SU-DHL-6 (cell line): Measurements from ENCODE around the gene PLCXD1.
"Not testable (repeated sequence)": the region's sequence is repeated elsewhere in the genome, so short reads cannot be mapped to it uniquely, and the experiment has no call there.

Experiments used
- H2AFZ ChIP-seq: fragments of 200-600 bp; sonication (generic); 2 replicates; pipeline ENCODE4 v1.6.1; 2014; ENCODE audit warnings: low read depth, mild to moderate bottlenecking, moderate library complexity, mixed read lengths, antibody characterized with exemption, low read length; ENCODE audit not compliant: severe bottlenecking
- H3F3A ChIP-seq: fragments of 200-600 bp; shearing (Covaris generic); 2 replicates; pipeline ENCODE4 v1.6.0; 2016; ENCODE audit warnings: antibody characterized with exemption, mild to moderate bottlenecking; ENCODE audit not compliant: insufficient read depth
- H3K27ac ChIP-seq: fragments of 200-600 bp; sonication (generic); 2 replicates; pipeline ENCODE4 v1.5.1; 2016; ENCODE audit warnings: low read depth, mild to moderate bottlenecking, low read length, moderate library complexity, mixed read lengths
- H3K27me3 ChIP-seq: fragments of 200-600 bp; sonication (generic), shearing (Covaris generic); 2 replicates; pipeline ENCODE4 v1.6.0; 2014; ENCODE audit warnings: mild to moderate bottlenecking, low read length
- H3K36me3 ChIP-seq: fragments of 200-600 bp; sonication (generic); 2 replicates; pipeline ENCODE4 v1.6.1; 2014; ENCODE audit warnings: mild to moderate bottlenecking, low read length, mixed read lengths
- H3K4me2 ChIP-seq: fragments of 300-600, 200-600 bp; shearing (Covaris generic), sonication (generic); 2 replicates; pipeline ENCODE4 v1.6.0; 2014; ENCODE audit warnings: low read length, low read depth, mild to moderate bottlenecking; ENCODE audit not compliant: poor library complexity, severe bottlenecking
- H3K4me3 ChIP-seq: fragments of 200-600 bp; sonication (generic); 2 replicates; pipeline ENCODE4 v1.5.1; 2014; ENCODE audit warnings: antibody characterized with exemption, low read length, mild to moderate bottlenecking, mixed read lengths; ENCODE audit not compliant: insufficient read depth, poor library complexity, severe bottlenecking
- H3K79me2 ChIP-seq: fragments of 200-600 bp; sonication (generic); 2 replicates; pipeline ENCODE4 v1.6.1; 2014; ENCODE audit warnings: mild to moderate bottlenecking, low read length, moderate library complexity; ENCODE audit not compliant: insufficient read depth
- H3K9ac ChIP-seq: fragments of 200-600 bp; sonication (generic); 2 replicates; pipeline ENCODE4 v1.7.0; 2014; ENCODE audit warnings: mild to moderate bottlenecking, low read length
- H3K9me2 ChIP-seq: fragments of 200-600 bp; sonication (generic); replicated peaks from 2 replicates; pipeline ENCODE4 v1.6.1; 2014; ENCODE audit warnings: low read length; ENCODE audit not compliant: insufficient read depth
- H3K9me3 ChIP-seq: fragments of 200-600 bp; sonication (generic); 2 replicates; pipeline ENCODE4 v1.6.1; 2014; ENCODE audit warnings: low read length, mixed read lengths; ENCODE audit not compliant: insufficient read depth
- H4K20me1 ChIP-seq: fragments of 200-600 bp; sonication (generic); 2 replicates; pipeline ENCODE4 v1.6.1; 2014; ENCODE audit warnings: low read depth, mild to moderate bottlenecking, antibody characterized with exemption, low read length, moderate library complexity, mixed read lengths
- EZH2phosphoT487 ChIP-seq: fragments of 200-600 bp; sonication (generic), shearing (Covaris generic); conservative IDR thresholded peaks from 2 replicates; pipeline ENCODE4 v1.6.1; 2018; ENCODE audit warnings: mild to moderate bottlenecking, antibody characterized with exemption, low read length, moderate library complexity, mixed read lengths
- TF ChIP-seq, protein P1 (sequence below): fragments of 200-600 bp; sonication (generic); IDR thresholded peaks from one replicate; pipeline ENCODE4 v1.5.1; 2017; ENCODE audit warnings: antibody characterized with exemption, mild to moderate bottlenecking, low read length, moderate library complexity; ENCODE audit not compliant: insufficient read depth, poor library complexity, severe bottlenecking

The PLCXD1 gene

DNA sequence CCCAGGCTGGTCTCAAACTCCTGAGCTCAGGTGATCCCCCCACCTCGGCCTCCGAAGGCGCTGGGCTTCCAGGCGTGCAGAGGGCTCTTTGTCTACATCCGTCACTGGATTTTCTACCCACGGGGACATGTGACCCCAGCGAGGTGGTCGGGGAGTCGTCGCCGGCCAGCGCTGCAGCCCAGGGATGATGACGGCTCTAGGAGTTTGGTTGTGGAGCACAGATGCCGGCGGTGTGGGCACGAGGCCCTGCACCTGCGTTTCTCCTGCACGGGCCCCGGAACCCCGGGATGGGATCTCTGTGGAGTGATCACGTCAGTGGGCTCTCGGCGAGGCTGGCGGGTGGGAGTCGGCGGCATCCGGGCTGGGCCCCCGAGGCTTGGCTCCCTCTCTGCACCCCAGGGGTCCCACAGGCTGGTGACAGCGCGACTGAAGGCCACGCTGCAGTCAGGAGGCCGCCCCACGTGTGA, 46.5 kb downstream of the PLCXD1 start:
- H3K9ac ChIP-seq = no peak overlapping the region
- no peak for TF ChIP-seq EZH2phosphoT487
- TF ChIP-seq, protein P1, sequence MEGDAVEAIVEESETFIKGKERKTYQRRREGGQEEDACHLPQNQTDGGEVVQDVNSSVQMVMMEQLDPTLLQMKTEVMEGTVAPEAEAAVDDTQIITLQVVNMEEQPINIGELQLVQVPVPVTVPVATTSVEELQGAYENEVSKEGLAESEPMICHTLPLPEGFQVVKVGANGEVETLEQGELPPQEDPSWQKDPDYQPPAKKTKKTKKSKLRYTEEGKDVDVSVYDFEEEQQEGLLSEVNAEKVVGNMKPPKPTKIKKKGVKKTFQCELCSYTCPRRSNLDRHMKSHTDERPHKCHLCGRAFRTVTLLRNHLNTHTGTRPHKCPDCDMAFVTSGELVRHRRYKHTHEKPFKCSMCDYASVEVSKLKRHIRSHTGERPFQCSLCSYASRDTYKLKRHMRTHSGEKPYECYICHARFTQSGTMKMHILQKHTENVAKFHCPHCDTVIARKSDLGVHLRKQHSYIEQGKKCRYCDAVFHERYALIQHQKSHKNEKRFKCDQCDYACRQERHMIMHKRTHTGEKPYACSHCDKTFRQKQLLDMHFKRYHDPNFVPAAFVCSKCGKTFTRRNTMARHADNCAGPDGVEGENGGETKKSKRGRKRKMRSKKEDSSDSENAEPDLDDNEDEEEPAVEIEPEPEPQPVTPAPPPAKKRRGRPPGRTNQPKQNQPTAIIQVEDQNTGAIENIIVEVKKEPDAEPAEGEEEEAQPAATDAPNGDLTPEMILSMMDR = no peak
- H3K27me3 ChIP-seq = no peaks in the 10 kb centered on the region
- H3K9me3 ChIP-seq = no peaks in the 10 kb centered on the region
- H3K9me2 ChIP-seq = no peaks in the 10 kb centered on the region
- no peak overlapping the region for H2AFZ ChIP-seq
- H3F3A ChIP-seq = no peaks in the 10 kb centered on the region
- no peaks in the 10 kb centered on the region for H3K79me2 ChIP-seq
- no peaks in the 10 kb centered on the region for H3K36me3 ChIP-seq
- no peak overlapping the region for H3K4me3 ChIP-seq
- H4K20me1 ChIP-seq = no peaks in the 10 kb centered on the region
- no peak overlapping the region for H3K4me2 ChIP-seq
- no peak overlapping the region for H3K27ac ChIP-seq

DNA sequence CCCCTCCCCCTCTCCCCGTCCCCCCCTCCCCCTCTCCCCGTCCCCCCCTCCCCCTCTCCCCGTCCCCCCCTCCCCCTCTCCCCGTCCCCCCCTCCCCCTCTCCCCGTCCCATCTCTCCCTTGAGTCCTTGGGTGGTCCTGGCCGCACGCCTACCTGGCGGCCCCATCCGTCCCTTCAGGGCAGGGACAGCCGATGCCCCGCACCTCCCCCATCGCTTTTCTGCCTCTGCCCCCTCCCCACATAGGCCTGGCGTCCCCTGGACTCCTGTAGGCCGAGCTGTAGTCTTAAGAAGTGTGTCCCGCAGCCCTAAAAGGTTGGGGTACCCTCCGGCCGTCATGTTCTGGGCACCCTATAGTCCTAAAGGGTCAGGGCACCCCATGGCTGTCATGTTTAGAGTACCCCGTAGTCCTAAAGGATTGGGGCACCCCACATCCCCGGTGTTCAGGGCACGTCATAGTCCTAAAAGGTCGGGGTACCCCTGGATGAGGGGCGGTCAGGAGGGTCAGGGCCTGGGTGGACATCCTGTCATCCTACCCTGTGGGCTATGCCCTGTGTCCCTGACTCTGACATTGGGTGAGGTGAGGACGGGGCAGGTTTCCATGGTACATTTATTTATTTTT, 48.2 kb downstream of the PLCXD1 start:
- H4K20me1 ChIP-seq = no peaks in the 10 kb centered on the region
- H3K4me3 ChIP-seq = no peak overlapping the region
- TF ChIP-seq, protein P1 = no peak
- no peak for TF ChIP-seq EZH2phosphoT487
- H2AFZ ChIP-seq = no peak overlapping the region
- H3K9me2 ChIP-seq = no peaks in the 10 kb centered on the region
- H3K79me2 ChIP-seq = no peaks in the 10 kb centered on the region
- H3K9me3 ChIP-seq = no peaks in the 10 kb centered on the region
- H3K36me3 ChIP-seq = no peaks in the 10 kb centered on the region
- no peak overlapping the region for H3K4me2 ChIP-seq
- no peaks in the 10 kb centered on the region for H3F3A ChIP-seq
- H3K9ac ChIP-seq = no peak overlapping the region
- H3K27ac ChIP-seq = no peak overlapping the region
- no peaks in the 10 kb centered on the region for H3K27me3 ChIP-seq

DNA sequence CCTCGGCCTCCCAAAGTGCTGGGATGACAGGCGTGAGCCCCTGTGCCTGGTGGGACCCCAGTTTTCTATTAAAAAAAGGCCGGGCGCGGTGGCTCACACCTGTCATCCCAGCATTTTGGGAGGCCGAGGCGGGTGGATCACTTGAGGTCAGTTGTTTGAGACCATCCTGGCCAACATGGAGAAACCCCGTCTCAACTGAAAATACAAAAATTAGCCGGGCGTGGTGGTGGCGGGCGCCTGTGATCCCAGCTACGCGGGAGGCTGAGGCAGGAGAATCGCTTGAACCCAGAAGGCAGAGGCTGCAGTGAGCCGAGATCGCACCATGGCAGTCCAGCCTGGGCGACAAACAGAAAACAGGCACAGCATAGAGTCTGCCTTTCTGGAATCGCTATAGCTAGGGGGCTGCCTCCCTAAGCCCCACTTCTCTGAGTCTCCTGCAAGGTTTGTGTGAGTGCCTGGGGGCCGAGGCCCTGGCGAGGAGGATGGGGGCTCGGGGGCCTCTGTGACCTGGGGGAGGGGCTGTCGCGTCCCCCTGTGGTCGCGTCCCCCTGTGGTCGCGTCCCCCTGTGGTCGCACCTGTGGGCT, 49.1 kb downstream of the PLCXD1 start:
- not testable (repeated sequence) for H3K27ac ChIP-seq, H3K9me2 ChIP-seq, H4K20me1 ChIP-seq, H3K36me3 ChIP-seq, H2AFZ ChIP-seq, H3K27me3 ChIP-seq, H3F3A ChIP-seq, H3K4me2 ChIP-seq, H3K9ac ChIP-seq, H3K4me3 ChIP-seq, H3K79me2 ChIP-seq, H3K9me3 ChIP-seq

DNA sequence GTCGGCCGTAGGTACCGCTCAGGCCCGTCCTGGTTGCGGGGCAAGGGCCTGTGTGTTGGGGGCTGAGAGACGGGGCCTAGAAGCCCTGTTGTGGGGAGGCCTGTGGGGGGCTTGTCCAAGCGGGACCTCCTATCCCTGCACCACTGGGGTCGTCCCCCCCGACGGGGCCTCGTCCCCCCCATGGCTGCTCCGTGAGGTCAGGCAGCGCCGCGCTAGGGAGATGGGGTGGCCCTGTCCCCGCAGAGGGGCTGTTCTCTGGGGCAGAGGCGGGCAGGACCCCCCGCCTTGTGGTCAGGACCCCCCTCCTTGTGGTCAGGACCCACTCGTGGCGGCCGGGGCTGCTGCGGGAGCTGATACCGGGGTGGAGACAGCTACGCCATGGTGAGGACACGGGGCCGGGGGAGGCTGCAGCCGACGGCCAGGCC, 49.6 kb downstream of the PLCXD1 start:
- no peaks in the 10 kb centered on the region for H4K20me1 ChIP-seq
- no peak overlapping the region for H2AFZ ChIP-seq
- TF ChIP-seq EZH2phosphoT487 = no peak
- TF ChIP-seq, protein P1 = no peak
- H3K9me2 ChIP-seq = no peaks in the 10 kb centered on the region
- no peak overlapping the region for H3K27ac ChIP-seq
- H3K9ac ChIP-seq = no peak overlapping the region
- no peaks in the 10 kb centered on the region for H3K27me3 ChIP-seq
- no peaks in the 10 kb centered on the region for H3K9me3 ChIP-seq
- no peak overlapping the region for H3K4me2 ChIP-seq
- H3K36me3 ChIP-seq = no peaks in the 10 kb centered on the region
- H3K79me2 ChIP-seq = no peaks in the 10 kb centered on the region
- H3K4me3 ChIP-seq = no peak overlapping the region
- no peaks in the 10 kb centered on the region for H3F3A ChIP-seq
